Measurements from ENCODE around the gene PCDHA3.
"Not testable (repeated sequence)": the region's sequence is repeated elsewhere in the genome, so short reads cannot be mapped to it uniquely, and the experiment has no call there.

PCDHA3 gene

DNA sequence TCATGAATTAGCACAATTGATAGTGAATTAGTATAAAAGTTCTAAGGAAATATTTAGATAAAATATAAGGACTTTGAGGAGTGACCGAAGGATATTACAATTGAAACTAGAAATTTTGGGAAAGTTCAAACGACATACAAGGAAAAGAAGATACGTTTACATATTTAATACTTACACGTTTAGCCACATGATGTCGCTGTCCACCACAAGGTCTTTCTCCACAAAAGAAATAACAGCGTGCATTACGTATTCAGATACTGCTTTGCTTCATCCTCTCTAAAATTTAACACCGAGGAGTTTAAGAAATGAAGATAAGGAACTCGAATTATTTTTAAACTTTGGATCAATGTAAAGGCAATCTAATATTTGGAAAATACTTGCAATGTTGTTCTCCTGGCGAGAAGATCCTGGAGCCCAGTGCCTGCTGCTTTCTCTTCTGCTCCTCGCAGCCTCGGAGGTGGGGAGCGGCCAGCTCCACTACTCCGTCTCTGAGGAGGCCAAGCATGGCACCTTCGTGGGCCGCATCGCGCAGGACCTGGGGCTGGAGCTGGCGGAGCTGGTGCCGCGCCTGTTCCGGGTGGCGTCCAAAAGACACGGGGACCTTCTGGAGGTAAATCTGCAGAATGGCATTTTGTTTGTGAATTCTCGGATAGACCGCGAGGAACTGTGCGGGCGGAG, at the start of gene PCDHA3:
Gene PCDHA3 (plus strand): TSS at position 242 of the 678 bp plus-strand sequence.
- no peak for DNase-seq

DNA sequence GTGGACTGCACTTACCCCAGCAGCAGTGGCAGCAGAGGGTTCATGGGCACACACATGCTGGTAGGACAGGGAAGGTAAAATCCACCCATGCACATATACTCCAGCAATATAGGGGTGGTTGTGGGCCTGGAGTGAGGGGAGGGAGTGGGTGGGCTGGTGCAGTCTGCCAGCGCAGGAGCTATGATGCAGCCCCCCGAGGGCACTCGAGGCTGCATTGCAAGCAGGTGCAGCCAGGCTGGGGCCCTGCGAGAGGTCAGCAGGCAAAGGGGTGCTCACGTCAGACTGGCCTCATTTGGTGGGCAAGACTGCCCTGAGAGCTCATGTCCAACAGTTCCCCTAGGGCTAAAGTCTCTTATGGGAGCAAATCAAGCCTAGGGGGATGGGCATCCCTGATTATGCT, 47.3 kb upstream of the PCDHA3 start:
- DNase-seq, result no peak

GRCh38 chr5:140764177-140764973, 36.5 kb upstream of the PCDHA3 start:
- DNase-seq, result no peak

GRCh38 chr5:140767444-140767843, 33.4 kb upstream of the PCDHA3 start:
- no peak for DNase-seq

DNA sequence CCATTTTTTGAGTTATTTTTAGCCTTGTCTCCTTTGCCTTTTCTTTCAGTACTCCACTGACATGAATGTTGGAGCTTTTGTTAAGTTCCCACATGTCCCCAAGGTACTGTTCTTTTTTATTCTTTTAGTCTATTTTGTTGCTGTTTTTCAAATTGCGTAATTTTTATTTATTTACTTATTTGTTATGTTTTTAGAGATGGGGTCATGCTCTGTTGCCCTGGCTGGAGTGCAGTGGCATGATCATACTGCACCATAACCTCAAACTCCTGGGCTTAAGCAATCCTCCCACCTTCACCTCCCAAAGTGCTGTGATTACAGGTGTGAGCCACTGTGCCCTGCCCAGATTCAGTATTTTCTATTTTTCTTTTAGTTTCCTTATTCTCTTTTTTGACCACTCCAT, 20.3 kb upstream of the PCDHA3 start:
- no peak for DNase-seq

- DNase-seq, result no peak
Observed at GRCh38 chr5:140785905-140786686, 14.8 kb upstream of the PCDHA3 start, which contains the start of gene PCDHA1. Gene PCDHA1 (plus strand): TSS chr5:140786140.

GRCh38 chr5:140787422-140787821, 13.4 kb upstream of the PCDHA3 start:
- not testable (repeated sequence) for DNase-seq

- DNase-seq, result not testable (repeated sequence)
Observed at GRCh38 chr5:140787849-140788504, 12.9 kb upstream of the PCDHA3 start.

GRCh38 chr5:140791089-140791488, 9.8 kb upstream of the PCDHA3 start:
- DNase-seq, result no peak

- no peak for DNase-seq
Observed at GRCh38 chr5:140794595-140795258, 6.1 kb upstream of the PCDHA3 start, which contains the start of gene PCDHA2. Gene PCDHA2 (plus strand): TSS chr5:140794852.

DNA sequence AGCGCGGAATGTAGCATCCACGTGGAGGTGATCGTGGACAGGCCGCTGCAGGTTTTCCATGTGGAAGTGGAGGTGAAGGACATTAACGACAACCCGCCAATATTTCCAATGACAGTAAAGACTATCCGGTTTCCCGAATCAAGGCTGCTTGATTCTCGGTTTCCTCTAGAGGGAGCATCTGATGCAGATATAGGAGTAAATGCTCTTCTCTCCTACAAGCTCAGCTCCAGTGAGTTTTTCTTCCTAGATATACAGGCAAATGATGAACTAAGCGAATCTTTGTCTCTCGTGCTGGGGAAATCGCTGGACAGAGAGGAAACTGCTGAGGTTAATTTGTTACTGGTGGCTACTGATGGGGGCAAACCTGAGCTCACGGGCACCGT, 5.6 kb upstream of the PCDHA3 start:
- DNase-seq, result no peak

GRCh38 chr5:140796072-140796717, 4.7 kb upstream of the PCDHA3 start:
- not testable (repeated sequence) for DNase-seq

DNA sequence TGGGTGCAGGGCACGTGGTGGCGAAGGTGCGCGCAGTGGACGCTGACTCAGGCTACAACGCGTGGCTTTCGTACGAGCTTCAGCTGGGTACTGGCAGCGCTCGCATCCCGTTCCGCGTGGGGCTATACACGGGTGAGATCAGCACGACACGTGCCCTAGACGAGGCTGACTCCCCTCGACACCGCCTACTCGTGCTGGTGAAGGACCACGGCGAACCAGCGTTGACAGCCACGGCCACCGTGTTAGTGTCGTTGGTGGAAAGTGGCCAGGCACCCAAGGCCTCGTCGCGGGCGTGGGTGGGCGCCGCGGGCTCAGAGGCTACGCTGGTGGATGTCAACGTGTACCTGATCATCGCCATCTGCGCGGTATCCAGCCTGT, 4.2 kb upstream of the PCDHA3 start:
- no peak for DNase-seq

DNA sequence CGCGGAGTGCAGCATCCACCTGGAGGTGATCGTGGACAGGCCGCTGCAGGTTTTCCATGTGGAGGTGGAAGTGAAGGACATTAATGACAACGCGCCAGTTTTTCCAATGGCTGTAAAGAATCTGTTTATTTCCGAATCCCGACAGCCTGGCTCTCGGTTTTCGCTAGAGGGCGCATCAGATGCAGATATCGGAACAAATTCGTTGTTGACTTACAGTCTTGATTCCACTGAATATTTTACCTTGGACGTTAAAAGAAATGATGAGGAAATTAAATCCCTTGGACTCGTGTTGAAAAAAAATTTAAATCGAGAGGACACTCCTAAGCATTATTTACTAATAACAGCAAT, 611 bp downstream of the PCDHA3 start:
- DNase-seq, result no peak

DNA sequence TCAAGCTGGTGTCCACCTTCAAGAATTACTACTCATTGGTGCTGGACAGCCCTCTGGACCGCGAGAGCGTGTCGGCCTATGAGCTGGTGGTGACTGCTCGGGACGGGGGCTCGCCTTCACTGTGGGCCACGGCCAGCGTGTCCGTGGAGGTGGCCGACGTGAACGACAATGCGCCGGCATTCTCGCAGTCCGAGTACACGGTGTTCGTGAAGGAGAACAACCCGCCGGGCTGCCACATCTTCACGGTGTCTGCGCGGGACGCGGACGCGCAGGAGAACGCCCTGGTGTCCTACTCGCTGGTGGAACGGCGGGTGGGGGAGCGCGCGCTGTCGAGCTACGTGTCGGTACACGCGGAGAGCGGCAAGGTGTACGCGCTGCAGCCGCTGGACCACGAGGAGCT, 1.5 kb downstream of the PCDHA3 start:
- not testable (repeated sequence) for DNase-seq

GRCh38 chr5:140802781-140803271, 2.0 kb downstream of the PCDHA3 start:
- DNase-seq, result no peak

DNA sequence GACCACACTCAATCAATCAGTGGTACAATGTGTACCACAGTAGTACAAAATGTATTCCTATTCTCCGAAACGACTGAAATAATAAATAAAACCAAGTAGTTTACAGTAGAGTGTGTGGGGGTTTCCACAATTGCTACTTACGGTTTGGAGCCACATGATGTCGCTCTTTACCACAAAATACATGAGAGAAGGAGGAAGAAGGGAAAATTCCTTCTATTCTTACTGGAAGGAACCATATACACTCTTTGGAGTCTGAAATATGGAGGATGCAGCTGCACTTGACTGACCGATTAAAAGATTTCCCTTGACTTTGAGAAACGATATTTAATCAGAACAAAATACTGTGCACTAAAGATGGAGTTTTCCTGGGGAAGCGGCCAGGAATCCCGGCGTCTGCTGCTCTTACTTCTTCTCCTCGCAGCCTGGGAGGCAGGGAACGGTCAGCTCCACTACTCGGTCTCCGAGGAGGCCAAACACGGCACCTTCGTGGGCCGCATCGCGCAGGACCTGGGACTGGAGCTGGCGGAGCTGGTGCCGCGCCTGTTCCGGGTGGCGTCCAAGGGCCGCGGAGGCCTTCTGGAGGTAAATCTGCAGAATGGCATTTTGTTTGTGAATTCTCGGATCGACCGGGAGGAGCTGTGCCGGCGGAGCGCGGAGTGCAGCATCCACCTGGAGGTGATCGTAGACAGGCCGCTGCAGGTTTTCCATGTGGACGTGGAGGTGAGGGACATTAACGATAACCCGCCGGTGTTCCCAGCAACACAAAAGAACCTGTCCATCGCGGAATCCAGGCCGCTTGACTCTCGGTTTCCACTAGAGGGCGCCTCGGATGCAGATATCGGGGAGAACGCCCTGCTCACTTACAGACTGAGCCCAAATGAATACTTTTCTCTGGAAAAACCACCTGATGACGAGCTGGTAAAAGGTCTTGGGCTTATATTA, 6.2 kb downstream of the PCDHA3 start, which contains the start of gene PCDHA4:
Gene PCDHA4 (plus strand): TSS at position 235 of the 942 bp plus-strand sequence.
- no peak for DNase-seq

- DNase-seq, result not testable (repeated sequence)
Observed at GRCh38 chr5:140808241-140808888, 7.5 kb downstream of the PCDHA3 start.

GRCh38 chr5:140808889-140809291, 8.0 kb downstream of the PCDHA3 start:
- no peak for DNase-seq

Data from left hindlimb (tissue), 1 donor.